ENCODE results near the gene CT45A2. TPM values are rescaled to one million over a fixed set of nuclear protein-coding genes. Genes with fewer than 3 reads are reported as not detected.
"Not testable (repeated sequence)": the region's sequence is repeated elsewhere in the genome, so short reads cannot be mapped to it uniquely, and the experiment has no call there.

The CT45A2 gene, protein sequence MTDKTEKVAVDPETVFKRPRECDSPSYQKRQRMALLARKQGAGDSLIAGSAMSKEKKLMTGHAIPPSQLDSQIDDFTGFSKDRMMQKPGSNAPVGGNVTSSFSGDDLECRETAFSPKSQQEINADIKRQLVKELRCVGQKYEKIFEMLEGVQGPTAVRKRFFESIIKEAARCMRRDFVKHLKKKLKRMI
- total RNA-seq (2014; rRNA removed; shearing (Covaris generic)) = not detected in 2 replicates

DNA sequence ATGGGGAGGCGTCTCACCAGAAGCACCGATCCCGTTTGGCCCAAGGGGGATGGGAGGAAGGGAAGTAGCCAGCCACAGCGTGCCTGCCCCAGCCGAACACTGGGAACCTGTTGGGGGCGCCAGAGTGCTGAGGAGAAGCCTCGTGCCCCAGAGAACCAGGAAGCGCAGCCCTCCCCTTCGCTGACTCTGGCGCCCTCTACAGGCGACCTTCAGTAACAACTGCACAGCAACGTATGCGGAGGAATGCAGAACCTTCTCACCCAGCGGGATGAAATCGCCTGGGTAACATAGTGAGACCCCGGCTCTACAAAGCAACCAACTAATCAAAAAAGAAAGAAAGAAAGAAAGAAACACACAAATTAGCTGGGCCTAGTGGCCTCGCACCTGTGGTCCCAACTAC lies at the start of gene CT45A2:
Gene CT45A2, minus strand, starts transcription at position 101 of the 400 bp plus-strand sequence. CDS start 3,747 bp downstream, outside the sequence.
- DNase-seq; H3K9me3 ChIP-seq (replicated peaks); H3K4me3 ChIP-seq; H3K36me3 ChIP-seq; H3K4me1 ChIP-seq; H3K27ac ChIP-seq; H3K27me3 ChIP-seq: not testable (repeated sequence)

DNA sequence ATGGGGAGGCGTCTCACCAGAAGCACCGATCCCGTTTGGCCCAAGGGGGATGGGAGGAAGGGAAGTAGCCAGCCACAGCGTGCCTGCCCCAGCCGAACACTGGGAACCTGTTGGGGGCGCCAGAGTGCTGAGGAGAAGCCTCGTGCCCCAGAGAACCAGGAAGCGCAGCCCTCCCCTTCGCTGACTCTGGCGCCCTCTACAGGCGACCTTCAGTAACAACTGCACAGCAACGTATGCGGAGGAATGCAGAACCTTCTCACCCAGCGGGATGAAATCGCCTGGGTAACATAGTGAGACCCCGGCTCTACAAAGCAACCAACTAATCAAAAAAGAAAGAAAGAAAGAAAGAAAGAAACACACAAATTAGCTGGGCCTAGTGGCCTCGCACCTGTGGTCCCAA lies 34.6 kb upstream of the CT45A2 start, which contains the start of gene CT45A8:
Gene CT45A8, minus strand, starts transcription at position 101 of the 400 bp plus-strand sequence. CDS start 3,755 bp downstream, outside the sequence.
- not testable (repeated sequence) for H3K27me3 ChIP-seq; H3K4me3 ChIP-seq; H3K27ac ChIP-seq; H3K4me1 ChIP-seq; H3K36me3 ChIP-seq; DNase-seq; H3K9me3 ChIP-seq (replicated peaks)

DNA sequence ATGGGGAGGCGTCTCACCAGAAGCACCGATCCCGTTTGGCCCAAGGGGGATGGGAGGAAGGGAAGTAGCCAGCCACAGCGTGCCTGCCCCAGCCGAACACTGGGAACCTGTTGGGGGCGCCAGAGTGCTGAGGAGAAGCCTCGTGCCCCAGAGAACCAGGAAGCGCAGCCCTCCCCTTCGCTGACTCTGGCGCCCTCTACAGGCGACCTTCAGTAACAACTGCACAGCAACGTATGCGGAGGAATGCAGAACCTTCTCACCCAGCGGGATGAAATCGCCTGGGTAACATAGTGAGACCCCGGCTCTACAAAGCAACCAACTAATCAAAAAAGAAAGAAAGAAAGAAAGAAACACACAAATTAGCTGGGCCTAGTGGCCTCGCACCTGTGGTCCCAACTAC lies 17.4 kb upstream of the CT45A2 start, which contains the start of gene CT45A7:
Gene CT45A7, minus strand, starts transcription at position 101 of the 400 bp plus-strand sequence. CDS start 3,747 bp downstream, outside the sequence.
- H3K27ac ChIP-seq; DNase-seq; H3K9me3 ChIP-seq (replicated peaks); H3K36me3 ChIP-seq; H3K4me3 ChIP-seq; H3K27me3 ChIP-seq; H3K4me1 ChIP-seq: not testable (repeated sequence)

DNA sequence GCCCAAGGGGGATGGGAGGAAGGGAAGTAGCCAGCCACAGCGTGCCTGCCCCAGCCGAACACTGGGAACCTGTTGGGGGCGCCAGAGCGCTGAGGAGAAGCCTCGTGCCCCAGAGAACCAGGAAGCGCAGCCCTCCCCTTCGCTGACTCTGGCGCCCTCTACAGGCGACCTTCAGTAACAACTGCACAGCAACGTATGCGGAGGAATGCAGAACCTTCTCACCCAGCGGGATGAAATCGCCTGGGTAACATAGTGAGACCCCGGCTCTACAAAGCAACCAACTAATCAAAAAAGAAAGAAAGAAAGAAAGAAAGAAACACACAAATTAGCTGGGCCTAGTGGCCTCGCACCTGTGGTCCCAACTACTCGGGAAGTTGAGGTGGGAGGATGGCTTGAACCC lies 17.1 kb downstream of the CT45A2 start, which contains the start of gene CT45A6:
Gene CT45A6, minus strand, starts transcription at position 101 of the 400 bp plus-strand sequence. CDS start 3,794 bp downstream, outside the sequence.
- not testable (repeated sequence) for DNase-seq; H3K4me3 ChIP-seq; H3K36me3 ChIP-seq; H3K9me3 ChIP-seq (replicated peaks); H3K27me3 ChIP-seq; H3K27ac ChIP-seq; H3K4me1 ChIP-seq

DNA sequence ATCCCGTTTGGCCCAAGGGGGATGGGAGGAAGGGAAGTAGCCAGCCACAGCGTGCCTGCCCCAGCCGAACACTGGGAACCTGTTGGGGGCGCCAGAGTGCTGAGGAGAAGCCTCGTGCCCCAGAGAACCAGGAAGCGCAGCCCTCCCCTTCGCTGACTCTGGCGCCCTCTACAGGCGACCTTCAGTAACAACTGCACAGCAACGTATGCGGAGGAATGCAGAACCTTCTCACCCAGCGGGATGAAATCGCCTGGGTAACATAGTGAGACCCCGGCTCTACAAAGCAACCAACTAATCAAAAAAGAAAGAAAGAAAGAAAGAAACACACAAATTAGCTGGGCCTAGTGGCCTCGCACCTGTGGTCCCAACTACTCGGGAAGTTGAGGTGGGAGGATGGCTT lies 34.4 kb downstream of the CT45A2 start, which contains the start of gene CT45A5:
Gene CT45A5, minus strand, starts transcription at position 101 of the 400 bp plus-strand sequence. CDS start 3,774 bp downstream, outside the sequence.
- H3K27ac ChIP-seq; H3K27me3 ChIP-seq; H3K36me3 ChIP-seq; H3K9me3 ChIP-seq (replicated peaks); H3K4me3 ChIP-seq; DNase-seq; H3K4me1 ChIP-seq: not testable (repeated sequence)

DNA sequence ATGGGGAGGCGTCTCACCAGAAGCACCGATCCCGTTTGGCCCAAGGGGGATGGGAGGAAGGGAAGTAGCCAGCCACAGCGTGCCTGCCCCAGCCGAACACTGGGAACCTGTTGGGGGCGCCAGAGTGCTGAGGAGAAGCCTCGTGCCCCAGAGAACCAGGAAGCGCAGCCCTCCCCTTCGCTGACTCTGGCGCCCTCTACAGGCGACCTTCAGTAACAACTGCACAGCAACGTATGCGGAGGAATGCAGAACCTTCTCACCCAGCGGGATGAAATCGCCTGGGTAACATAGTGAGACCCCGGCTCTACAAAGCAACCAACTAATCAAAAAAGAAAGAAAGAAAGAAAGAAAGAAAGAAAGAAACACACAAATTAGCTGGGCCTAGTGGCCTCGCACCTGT lies 51.7 kb downstream of the CT45A2 start, which contains the start of gene CT45A3:
Gene CT45A3, minus strand, starts transcription at position 101 of the 400 bp plus-strand sequence. CDS start 3,747 bp downstream, outside the sequence.
- DNase-seq; H3K36me3 ChIP-seq; H3K9me3 ChIP-seq (replicated peaks); H3K4me1 ChIP-seq; H3K27me3 ChIP-seq; H3K27ac ChIP-seq; H3K4me3 ChIP-seq: not testable (repeated sequence)

Other genes with a start within 250 kb of the CT45A2 start
- gene CT45A1, start 106.4 kb downstream of the CT45A2 start, total RNA-seq (2014; rRNA removed; shearing (Covaris generic)) = not detected in 2 replicates
- gene CT45A3, start 51.8 kb downstream of the CT45A2 start, total RNA-seq (2014; rRNA removed; shearing (Covaris generic)) = not detected in 2 replicates
- gene CT45A5, start 34.5 kb downstream of the CT45A2 start, total RNA-seq (2014; rRNA removed; shearing (Covaris generic)) = not detected in 2 replicates
- not detected in 2 replicates for gene CT45A6, start 17.2 kb downstream of the CT45A2 start, total RNA-seq (2014; rRNA removed; shearing (Covaris generic))
- not detected in 2 replicates for gene CT45A7, start 17.3 kb upstream of the CT45A2 start, total RNA-seq (2014; rRNA removed; shearing (Covaris generic))
- gene CT45A8, start 34.5 kb upstream of the CT45A2 start, total RNA-seq (2014; rRNA removed; shearing (Covaris generic)) = not detected in 2 replicates
- gene CT45A9, start 51.8 kb upstream of the CT45A2 start, total RNA-seq (2014; rRNA removed; shearing (Covaris generic)) = not detected in 2 replicates
- gene CT45A10, start 73.4 kb upstream of the CT45A2 start, total RNA-seq (2014; rRNA removed; shearing (Covaris generic)) = not detected in 2 replicates
- gene SAGE1, start 73.7 kb upstream of the CT45A2 start, total RNA-seq (2014; rRNA removed; shearing (Covaris generic)) = 0.08 TPM in 1 of 2 replicates, not detected in the other
- 22.7 and 24.2 TPM in 2 replicates for gene MMGT1, start 154.0 kb upstream of the CT45A2 start, total RNA-seq (2014; rRNA removed; shearing (Covaris generic))
- 13.5 and 15.8 TPM in 2 replicates for gene SLC9A6, start 165.4 kb upstream of the CT45A2 start, total RNA-seq (2014; rRNA removed; shearing (Covaris generic))

Measured in SJCRH30 (cell line).